HEK293T (cell line): ENCODE results near the gene C15orf40.
"Not testable (repeated sequence)": the region's sequence is repeated elsewhere in the genome, so short reads cannot be mapped to it uniquely, and the experiment has no call there.

Experiments used
- CTCF ChIA-PET: fragments of 350-600 bp; formaldehyde crosslinking; extraction: SDS; loops from one replicate; lab custom pipeline; 2021; ENCODE audit warnings: antibody characterized with exemption, inconsistent platforms; lab: Yijun Ruan, JAX
- POLR2A ChIA-PET: fragments of 350-600 bp; formaldehyde crosslinking; extraction: SDS; loops from one replicate; lab custom pipeline; 2020; ENCODE audit warnings: antibody characterized with exemption, inconsistent platforms; lab: Yijun Ruan, JAX
- DNase-seq: peaks from one replicate; pipeline ENCODE4 v3.0.0; 2012; ENCODE audit warnings: mixed read lengths; ENCODE audit errors: extremely low spot score
- ARNT ChIP-seq: fragments of 450-650 bp; IDR thresholded peaks from 2 replicates; pipeline ENCODE4 v1.6.1; 2017; ENCODE audit warnings: mild to moderate bottlenecking
- BHLHE40 ChIP-seq: fragments of 450-650 bp; IDR thresholded peaks from 2 replicates; pipeline ENCODE4 v1.6.1; 2016; ENCODE audit warnings: mild to moderate bottlenecking, moderate library complexity, borderline replicate concordance
- CTBP1 ChIP-seq: fragments of 450-650 bp; IDR thresholded peaks from 2 replicates; pipeline ENCODE4 v1.6.1; 2016; ENCODE audit warnings: borderline replicate concordance
- ELF4 ChIP-seq: fragments of 450-650 bp; IDR thresholded peaks from 2 replicates; pipeline ENCODE4 v1.6.1; 2017; ENCODE audit warnings: antibody characterized with exemption
- FOXA1 ChIP-seq: fragments of 450-650 bp; IDR thresholded peaks from 2 replicates; pipeline ENCODE4 v1.6.1; 2016; ENCODE audit warnings: mild to moderate bottlenecking
- FOXK2 ChIP-seq: fragments of 450-650 bp; IDR thresholded peaks from 2 replicates; pipeline ENCODE4 v1.6.1; 2016; ENCODE audit warnings: mild to moderate bottlenecking
- FOXM1 ChIP-seq: fragments of 450-650 bp; IDR thresholded peaks from 2 replicates; pipeline ENCODE4 v1.6.1; 2017; ENCODE audit warnings: mild to moderate bottlenecking, borderline replicate concordance
- HDGF ChIP-seq: fragments of 450-650 bp; IDR thresholded peaks from 2 replicates; pipeline ENCODE4 v1.6.1; 2017; ENCODE audit warnings: antibody characterized with exemption, borderline replicate concordance
- L3MBTL2 ChIP-seq: fragments of 450-650 bp; conservative IDR thresholded peaks from 2 replicates; pipeline ENCODE4 v1.6.1; 2016; ENCODE audit warnings: mild to moderate bottlenecking
- LEF1 ChIP-seq: fragments of 450-650 bp; IDR thresholded peaks from 2 replicates; pipeline ENCODE4 v1.6.1; 2017; ENCODE audit warnings: mild to moderate bottlenecking, borderline replicate concordance
- NFRKB ChIP-seq: fragments of 450-650 bp; IDR thresholded peaks from 2 replicates; pipeline ENCODE4 v1.6.1; 2016; ENCODE audit warnings: mild to moderate bottlenecking, moderate library complexity
- PKNOX1 ChIP-seq: fragments of 450-650 bp; IDR thresholded peaks from 2 replicates; pipeline ENCODE4 v1.6.1; 2016
- SP1 ChIP-seq: fragments of 450-650 bp; IDR thresholded peaks from 2 replicates; pipeline ENCODE4 v1.6.1; 2017
- SUZ12 ChIP-seq: fragments of 450-650 bp; IDR thresholded peaks from 2 replicates; pipeline ENCODE4 v1.6.1; 2016; ENCODE audit warnings: mild to moderate bottlenecking
- TARDBP ChIP-seq: fragments of 450-650 bp; IDR thresholded peaks from 2 replicates; pipeline ENCODE4 v1.6.1; 2016
- ZNF384 ChIP-seq: fragments of 450-650 bp; IDR thresholded peaks from 2 replicates; pipeline ENCODE4 v1.6.1; 2016

The C15orf40 gene

DNA sequence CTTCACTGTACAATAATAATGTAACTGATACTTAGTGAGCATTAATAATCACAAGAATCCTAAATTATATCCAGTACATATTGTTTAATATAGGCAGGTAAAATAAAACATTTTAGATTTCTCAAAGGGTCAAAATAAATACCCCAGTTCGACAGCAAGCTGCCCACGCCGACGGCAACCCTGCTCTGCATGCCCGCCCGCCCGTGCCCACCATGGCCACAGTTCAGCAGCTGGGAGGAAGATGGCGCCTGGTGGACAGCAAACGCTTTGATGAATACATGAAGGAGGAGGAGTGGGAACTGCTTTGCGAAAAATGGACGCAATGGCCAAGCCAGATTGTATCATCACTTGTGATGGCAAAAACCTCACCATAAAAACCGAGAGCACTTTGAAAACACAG is 32.7 kb upstream of the C15orf40 start:
- TF ChIP-seq ZNF384 (no peak), HDGF (no peak), CTBP1 (no peak)
- ChIA-PET CTCF (interaction anchor here (0.7 kb wide), 1 partner anchor 11 kb away, joined by 4 read pairs; no protein-coding TSS in a partner anchor), POLR2A (no interaction called here)
- DNase-seq: no peak

GRCh38 chr15:83039206-83039605 is 27.8 kb upstream of the C15orf40 start:
- TF ChIP-seq FOXA1: no peak
- no peak for TF ChIP-seq SP1
- no peak for TF ChIP-seq SUZ12
- no peak for TF ChIP-seq NFRKB
- TF ChIP-seq TARDBP: no peak
- no peak for TF ChIP-seq L3MBTL2
- no peak for TF ChIP-seq PKNOX1
- TF ChIP-seq BHLHE40: no peak
- TF ChIP-seq FOXK2: no peak
- no peak for TF ChIP-seq ZNF384
- TF ChIP-seq LEF1: no peak
- no peak for TF ChIP-seq FOXM1
- no peak for TF ChIP-seq ELF4
- no peak for TF ChIP-seq HDGF
- TF ChIP-seq ARNT: no peak
- TF ChIP-seq CTBP1: no peak
- DNase-seq: no peak
- ChIA-PET POLR2A (no interaction called here), CTCF (no interaction called here)

GRCh38 chr15:83036253-83036652 is 24.8 kb upstream of the C15orf40 start:
- no peak for DNase-seq
- TF ChIP-seq L3MBTL2 (no peak), SUZ12 (no peak), HDGF (no peak), BHLHE40 (no peak), SP1 (no peak), PKNOX1 (no peak)
- ChIA-PET CTCF (no interaction called here), POLR2A (no interaction called here)

DNA sequence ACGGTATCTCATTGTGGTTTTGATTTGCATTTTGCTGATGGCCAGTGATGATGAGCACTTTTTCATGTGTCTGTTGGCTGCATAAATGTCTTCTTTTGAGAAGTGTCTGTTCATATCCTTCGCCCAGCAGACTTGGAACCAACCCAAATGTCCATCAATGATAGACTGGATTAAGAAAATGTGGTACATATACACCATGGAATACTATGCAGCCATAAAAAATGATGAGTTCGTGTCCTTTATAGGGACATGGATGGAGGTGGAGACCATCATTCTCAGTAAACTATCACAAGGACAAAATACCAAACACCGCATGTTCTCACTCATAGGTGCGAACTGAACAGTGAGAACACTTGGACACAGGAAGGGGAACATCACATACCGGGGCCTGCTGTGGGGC is 19.8 kb upstream of the C15orf40 start:
- CTCF ChIA-PET: not testable (repeated sequence)

DNA sequence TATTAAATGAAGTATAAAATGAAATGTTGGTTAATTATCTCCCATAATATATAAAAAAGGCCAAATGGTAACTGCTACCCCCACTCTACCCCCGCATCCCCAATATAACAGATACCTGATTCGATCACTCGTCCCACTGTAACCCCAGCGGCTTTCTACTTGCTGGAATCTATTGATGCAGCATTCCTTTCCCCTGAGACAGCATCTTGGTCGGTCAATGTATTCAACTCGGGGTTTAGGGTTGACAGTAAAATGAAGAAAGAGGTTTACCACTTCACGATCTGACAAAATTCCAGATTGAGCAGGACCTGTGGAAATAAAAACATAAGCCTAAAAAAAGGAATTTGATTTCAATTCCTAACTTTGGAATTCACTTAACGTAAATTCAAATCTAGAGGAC is 18.6 kb upstream of the C15orf40 start:
- ChIA-PET CTCF (no interaction called here), POLR2A (no interaction called here)
- no peak for DNase-seq
- TF ChIP-seq SP1: no peak
- TF ChIP-seq FOXK2: no peak
- no peak for TF ChIP-seq BHLHE40
- TF ChIP-seq LEF1: no peak
- TF ChIP-seq L3MBTL2: no peak
- no peak for TF ChIP-seq ELF4
- TF ChIP-seq TARDBP: no peak
- no peak for TF ChIP-seq ZNF384
- no peak for TF ChIP-seq FOXA1
- TF ChIP-seq PKNOX1: no peak
- TF ChIP-seq SUZ12: no peak
- no peak for TF ChIP-seq CTBP1
- TF ChIP-seq ARNT: no peak
- no peak for TF ChIP-seq FOXM1
- TF ChIP-seq NFRKB: no peak
- no peak for TF ChIP-seq HDGF

More for the DNA sequence above, 19.8 kb upstream of the C15orf40 start:
- DNase-seq, POLR2A ChIA-PET: not testable (repeated sequence)

DNA sequence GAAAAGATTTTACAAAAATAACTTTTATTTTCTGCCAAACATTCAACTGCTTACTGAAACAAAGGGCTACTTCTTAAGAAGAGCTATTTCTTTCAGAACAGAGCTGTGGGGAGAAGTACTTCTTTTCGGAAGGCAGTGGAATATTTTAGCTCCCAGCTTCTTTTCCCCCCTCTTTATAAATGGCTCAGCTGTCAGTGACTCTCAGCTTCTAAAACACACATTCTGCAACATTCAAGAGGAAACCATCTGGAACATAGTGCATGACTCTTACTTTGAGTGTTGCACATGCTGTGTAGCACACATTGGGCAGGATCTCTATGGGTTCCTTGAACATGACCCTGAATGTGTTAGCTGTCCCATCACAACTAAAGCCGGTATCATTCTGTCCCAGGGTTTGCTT is 7.0 kb upstream of the C15orf40 start:
- no peak for DNase-seq
- TF ChIP-seq NFRKB (no peak), TARDBP (no peak), ARNT (no peak), SP1 (no peak), FOXA1 (no peak), ZNF384 (no peak), PKNOX1 (no peak), FOXK2 (no peak), FOXM1 (no peak), L3MBTL2 (no peak), CTBP1 (no peak), HDGF (no peak)
- ChIA-PET POLR2A (no interaction called here), CTCF (no interaction called here)

- DNase-seq: no peak
- TF ChIP-seq LEF1 (no peak), FOXA1 (no peak), L3MBTL2 (no peak), HDGF (no peak), ELF4 (no peak), BHLHE40 (no peak), FOXK2 (no peak), PKNOX1 (no peak), ZNF384 (no peak), ARNT (no peak), SUZ12 (no peak), NFRKB (no peak), SP1 (no peak), FOXM1 (no peak), CTBP1 (no peak), TARDBP (no peak)
- CTCF ChIA-PET: no interaction called here
- POLR2A ChIA-PET: no interaction called here
These were observed 5.5 kb upstream of the C15orf40 start for GRCh38 chr15:83016906-83017305.
